Activated naive CD4-positive, alpha-beta T cell treated with anti-CD3 and anti-CD28 coated beads, Interleukin-2, amount 50 U/mL, for 24 hours (primary cell): ENCODE results near the gene MCTP1.

Source experiments
- H3K27ac Mint-ChIP-seq: one replicate; pipeline ENCODE4 v1.8.0; 2021; ENCODE audit warnings: mild to moderate bottlenecking, mixed read lengths
- H3K27me3 Mint-ChIP-seq: one replicate; pipeline ENCODE4 v1.8.0; 2021; ENCODE audit warnings: mixed read lengths
- H3K36me3 Mint-ChIP-seq: one replicate; pipeline ENCODE4 v1.8.0; 2021; ENCODE audit warnings: mixed read lengths
- H3K4me1 Mint-ChIP-seq: one replicate; pipeline ENCODE4 v1.8.0; 2021; ENCODE audit warnings: mixed read lengths
- H3K4me3 Mint-ChIP-seq: one replicate; pipeline ENCODE4 v1.8.0; 2021; ENCODE audit warnings: mild to moderate bottlenecking, mixed read lengths
- H3K9me3 Mint-ChIP-seq: one replicate; pipeline ENCODE4 v1.8.0; 2021; ENCODE audit warnings: mixed read lengths

Gene MCTP1

GRCh38 chr5:94910721-94911120, 374.2 kb downstream of the MCTP1 start:
- Mint-ChIP-seq H3K4me1 (no peaks in the 10 kb centered on the region), H3K27me3 (peaks cover 1% of the 10 kb centered on the region), H3K9me3 (no peaks in the 10 kb centered on the region), H3K4me3 (no peak overlapping the region), H3K36me3 (no peaks in the 10 kb centered on the region), H3K27ac (no peak overlapping the region)

GRCh38 chr5:94908889-94909480, 375.9 kb downstream of the MCTP1 start:
- H3K36me3 Mint-ChIP-seq: no peaks in the 10 kb centered on the region
- no peaks in the 10 kb centered on the region for H3K4me1 Mint-ChIP-seq
- H3K27me3 Mint-ChIP-seq: peaks cover 1% of the 10 kb centered on the region
- H3K9me3 Mint-ChIP-seq: no peaks in the 10 kb centered on the region
- H3K27ac Mint-ChIP-seq: no peak overlapping the region
- no peak overlapping the region for H3K4me3 Mint-ChIP-seq

DNA sequence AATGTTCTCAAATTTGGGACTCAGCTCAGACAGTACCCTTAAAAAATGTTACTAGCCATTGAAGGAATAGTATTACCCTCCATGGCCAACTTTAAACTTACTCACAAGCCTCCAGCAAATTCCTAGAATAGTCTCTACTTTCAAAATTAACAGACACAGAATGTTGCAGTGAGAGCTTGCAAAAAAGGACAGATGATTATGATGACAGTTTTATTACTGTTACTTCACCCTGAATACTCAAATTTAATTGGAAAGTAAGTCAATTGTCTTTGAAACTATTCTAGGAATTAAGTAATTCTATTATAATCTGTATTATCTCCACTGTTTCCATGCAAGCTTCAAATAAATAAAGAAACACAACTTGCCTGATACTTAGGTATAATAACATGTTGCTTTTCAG, 378.1 kb downstream of the MCTP1 start:
- no peaks in the 10 kb centered on the region for H3K4me1 Mint-ChIP-seq
- H3K36me3 Mint-ChIP-seq: no peaks in the 10 kb centered on the region
- H3K27me3 Mint-ChIP-seq: peaks cover 1% of the 10 kb centered on the region
- H3K4me3 Mint-ChIP-seq: no peak overlapping the region
- H3K9me3 Mint-ChIP-seq: no peaks in the 10 kb centered on the region
- H3K27ac Mint-ChIP-seq: no peak overlapping the region

GRCh38 chr5:94903726-94904125, 381.2 kb downstream of the MCTP1 start:
- Mint-ChIP-seq H3K36me3 (no peaks in the 10 kb centered on the region), H3K4me3 (no peak overlapping the region), H3K27ac (no peak overlapping the region), H3K4me1 (no peaks in the 10 kb centered on the region), H3K27me3 (no peaks in the 10 kb centered on the region), H3K9me3 (no peaks in the 10 kb centered on the region)

DNA sequence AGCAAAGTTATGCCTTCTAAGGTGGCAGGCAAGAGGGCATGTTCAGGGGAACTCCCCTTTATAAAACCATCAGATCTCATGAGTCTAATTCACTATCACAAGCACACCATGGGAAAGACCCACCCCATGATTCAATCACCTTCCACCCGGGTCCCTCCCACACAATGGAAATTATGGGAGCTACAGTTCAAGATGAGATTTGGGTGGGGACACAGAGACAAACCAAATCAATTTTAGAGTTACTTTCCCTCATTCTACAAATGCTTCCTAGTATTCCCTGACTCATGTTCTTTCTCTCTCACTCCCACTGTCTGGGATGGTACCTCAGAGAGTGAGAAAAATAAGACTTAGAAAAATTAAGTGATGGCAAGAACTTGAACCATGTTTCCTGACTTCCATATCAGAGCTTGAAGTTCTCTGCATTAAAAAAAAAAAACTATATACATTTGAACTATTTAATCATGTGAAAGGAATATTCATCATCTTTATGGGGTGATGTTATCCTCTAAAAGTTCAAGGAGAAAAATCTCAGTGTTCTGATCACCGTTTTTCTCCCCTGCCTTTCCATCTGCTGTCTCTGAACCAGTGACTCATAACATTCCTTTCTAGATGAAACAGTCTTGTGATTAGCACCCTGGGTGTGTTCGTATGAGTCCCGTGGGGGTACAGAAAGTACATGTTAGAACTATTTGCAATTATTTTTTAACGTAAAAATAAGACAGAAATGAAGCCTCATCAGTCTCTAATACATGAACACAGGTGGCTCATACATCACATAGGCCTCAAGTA, 383.5 kb downstream of the MCTP1 start:
- H3K27ac Mint-ChIP-seq: no peak overlapping the region
- no peaks in the 10 kb centered on the region for H3K36me3 Mint-ChIP-seq
- no peak overlapping the region for H3K4me3 Mint-ChIP-seq
- H3K4me1 Mint-ChIP-seq: no peaks in the 10 kb centered on the region
- no peaks in the 10 kb centered on the region for H3K9me3 Mint-ChIP-seq
- H3K27me3 Mint-ChIP-seq: no peaks in the 10 kb centered on the region

- Mint-ChIP-seq H3K36me3 (no peaks in the 10 kb centered on the region), H3K4me1 (no peaks in the 10 kb centered on the region), H3K27ac (no peak overlapping the region), H3K9me3 (no peaks in the 10 kb centered on the region), H3K27me3 (no peaks in the 10 kb centered on the region), H3K4me3 (no peak overlapping the region)
These were observed 384.8 kb downstream of the MCTP1 start for GRCh38 chr5:94900006-94900505.

DNA sequence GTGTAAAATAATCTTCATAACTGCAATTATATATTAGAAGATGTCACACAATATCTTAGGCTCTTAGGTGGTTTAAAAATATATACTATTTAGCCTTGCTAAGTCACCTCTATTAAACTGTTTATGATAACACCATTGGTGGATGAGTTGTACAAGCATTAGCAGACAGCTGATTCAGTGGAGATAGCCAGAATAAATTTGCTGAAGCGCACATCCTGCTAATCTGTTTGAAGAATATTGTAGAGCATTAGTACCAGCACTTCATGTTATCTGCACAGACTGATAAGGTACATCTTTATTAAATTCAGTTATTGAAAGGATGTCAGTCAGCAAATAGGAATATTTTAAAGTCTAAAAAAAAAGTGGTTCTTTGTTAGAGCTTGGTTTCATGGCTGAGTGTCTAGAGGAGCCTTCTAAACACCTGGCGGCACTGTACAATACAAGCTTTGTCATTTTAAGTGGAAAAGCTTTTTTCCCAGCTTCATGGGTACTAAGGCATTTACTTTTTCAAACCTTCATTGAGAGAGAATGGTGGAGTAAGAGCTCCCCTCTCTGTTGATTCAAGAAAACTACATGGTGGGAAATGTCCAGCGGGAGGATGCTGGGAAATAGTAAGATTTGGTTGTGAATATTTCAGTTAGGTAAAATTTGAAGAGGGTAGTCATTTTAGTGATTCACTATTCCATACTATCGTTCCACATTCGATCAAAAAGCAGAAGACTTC, 391.3 kb downstream of the MCTP1 start:
- H3K27ac Mint-ChIP-seq: no peak overlapping the region
- H3K27me3 Mint-ChIP-seq: no peaks in the 10 kb centered on the region
- H3K36me3 Mint-ChIP-seq: no peaks in the 10 kb centered on the region
- no peak overlapping the region for H3K4me3 Mint-ChIP-seq
- no peaks in the 10 kb centered on the region for H3K9me3 Mint-ChIP-seq
- no peaks in the 10 kb centered on the region for H3K4me1 Mint-ChIP-seq

DNA sequence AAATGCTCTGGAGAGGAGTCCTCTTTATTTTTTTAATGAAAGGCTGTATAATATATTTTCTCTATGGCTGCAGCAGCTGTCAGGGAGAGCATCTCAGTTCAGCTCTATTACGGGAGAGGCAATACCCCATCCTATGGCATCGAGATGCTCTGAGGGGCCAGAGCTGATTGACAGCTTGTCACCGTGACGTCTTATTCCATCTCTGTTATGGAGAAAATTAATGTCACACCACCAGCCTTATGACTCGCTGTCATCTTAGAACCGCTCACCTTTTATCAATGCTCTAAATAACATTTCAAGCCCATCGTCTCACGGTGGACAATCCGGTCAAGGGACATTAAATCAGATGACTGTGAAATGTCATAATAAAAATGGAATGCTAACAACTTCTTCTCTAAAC, 392.9 kb downstream of the MCTP1 start:
- no peaks in the 10 kb centered on the region for H3K27me3 Mint-ChIP-seq
- no peak overlapping the region for H3K4me3 Mint-ChIP-seq
- H3K9me3 Mint-ChIP-seq: no peaks in the 10 kb centered on the region
- H3K36me3 Mint-ChIP-seq: no peaks in the 10 kb centered on the region
- H3K4me1 Mint-ChIP-seq: no peaks in the 10 kb centered on the region
- H3K27ac Mint-ChIP-seq: no peak overlapping the region

DNA sequence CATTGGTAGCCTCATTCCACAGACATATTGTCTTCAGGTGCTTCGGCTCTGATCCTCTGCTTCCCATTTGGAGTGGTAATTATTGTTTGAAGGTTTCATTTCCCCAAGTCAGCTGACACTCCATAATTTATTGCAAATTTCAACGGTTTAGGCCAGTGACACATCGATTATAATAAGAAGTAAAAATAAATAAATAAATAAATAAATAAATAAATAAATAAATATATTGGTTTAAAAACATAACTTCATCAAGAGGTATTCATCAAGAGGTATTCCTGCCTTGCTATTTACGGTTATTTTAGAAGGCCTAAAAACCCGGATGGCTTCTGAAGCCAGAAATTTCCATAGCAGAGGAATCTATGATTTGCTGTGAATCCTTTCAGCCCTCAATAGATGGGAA, 393.3 kb downstream of the MCTP1 start:
- Mint-ChIP-seq H3K36me3 (no peaks in the 10 kb centered on the region), H3K27me3 (no peaks in the 10 kb centered on the region), H3K9me3 (no peaks in the 10 kb centered on the region), H3K4me1 (no peaks in the 10 kb centered on the region), H3K4me3 (no peak overlapping the region), H3K27ac (no peak overlapping the region)

DNA sequence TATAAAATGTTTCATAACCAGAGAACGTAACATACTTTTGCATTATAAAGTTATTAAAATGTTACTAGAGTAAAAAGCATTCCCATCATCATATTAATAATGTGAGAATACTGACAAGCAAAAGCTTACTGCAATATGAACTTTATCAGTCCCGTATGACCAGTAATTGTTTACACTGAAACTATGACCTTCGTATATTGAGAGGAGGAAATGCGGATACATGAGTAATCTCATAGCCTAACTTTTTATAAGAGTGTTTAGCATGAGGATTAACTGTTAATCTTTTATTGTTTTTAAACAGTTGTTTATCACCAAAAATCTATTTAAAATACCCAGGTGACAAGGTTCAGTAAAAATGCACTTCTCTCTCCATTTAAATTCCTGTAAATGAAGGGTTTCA, 394.0 kb downstream of the MCTP1 start:
- Mint-ChIP-seq H3K4me1 (no peaks in the 10 kb centered on the region), H3K9me3 (no peaks in the 10 kb centered on the region), H3K27me3 (no peaks in the 10 kb centered on the region), H3K4me3 (no peak overlapping the region), H3K27ac (no peak overlapping the region), H3K36me3 (no peaks in the 10 kb centered on the region)

DNA sequence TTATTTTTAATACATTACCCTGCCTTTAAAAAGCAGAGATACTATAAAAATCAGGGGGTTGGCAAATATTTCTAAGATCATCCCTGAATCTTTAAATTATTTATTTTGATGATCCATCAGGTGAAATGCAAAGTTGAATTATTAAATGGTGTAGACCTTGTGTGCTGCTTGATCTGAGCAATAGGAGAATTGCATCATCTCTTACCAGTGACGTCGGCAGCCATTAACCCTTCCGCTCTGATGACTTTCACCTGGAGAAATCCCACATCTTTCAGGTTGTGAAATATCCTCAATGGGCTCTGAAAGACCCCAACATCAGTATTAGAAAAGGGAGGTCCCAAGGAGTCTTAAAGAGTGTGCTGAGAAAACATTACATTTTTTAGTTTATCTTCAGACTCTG, 396.2 kb downstream of the MCTP1 start:
- H3K4me3 Mint-ChIP-seq: no peak overlapping the region
- no peaks in the 10 kb centered on the region for H3K27me3 Mint-ChIP-seq
- H3K4me1 Mint-ChIP-seq: no peaks in the 10 kb centered on the region
- H3K36me3 Mint-ChIP-seq: no peaks in the 10 kb centered on the region
- no peak overlapping the region for H3K27ac Mint-ChIP-seq
- H3K9me3 Mint-ChIP-seq: no peaks in the 10 kb centered on the region

DNA sequence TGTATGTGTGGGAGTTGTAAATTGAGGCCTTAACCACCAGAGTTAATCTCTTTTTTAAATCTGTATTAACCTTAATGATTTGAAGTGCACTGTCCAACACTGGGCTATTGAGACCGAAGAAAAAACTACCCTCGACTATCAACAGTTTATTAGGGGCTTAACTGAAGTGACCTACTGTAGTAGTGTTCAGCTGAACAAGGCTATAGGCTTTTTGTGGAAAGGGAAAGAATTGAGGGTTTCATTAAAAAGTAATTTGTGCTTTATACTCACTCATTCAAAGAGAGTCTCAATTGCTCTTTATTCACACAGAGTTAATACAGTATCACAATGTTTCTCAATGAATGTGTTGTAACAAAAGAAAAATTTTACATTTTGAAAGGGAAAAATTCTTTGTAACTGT, 399.0 kb downstream of the MCTP1 start:
- Mint-ChIP-seq H3K27me3 (no peaks in the 10 kb centered on the region), H3K27ac (no peak overlapping the region), H3K9me3 (no peaks in the 10 kb centered on the region), H3K4me1 (no peaks in the 10 kb centered on the region), H3K36me3 (no peaks in the 10 kb centered on the region), H3K4me3 (no peak overlapping the region)

- Mint-ChIP-seq H3K27me3 (no peaks in the 10 kb centered on the region), H3K4me1 (no peaks in the 10 kb centered on the region), H3K4me3 (no peak overlapping the region), H3K27ac (no peak overlapping the region), H3K9me3 (no peaks in the 10 kb centered on the region), H3K36me3 (no peaks in the 10 kb centered on the region)
These were observed 400.6 kb downstream of the MCTP1 start for GRCh38 chr5:94884311-94884710.

DNA sequence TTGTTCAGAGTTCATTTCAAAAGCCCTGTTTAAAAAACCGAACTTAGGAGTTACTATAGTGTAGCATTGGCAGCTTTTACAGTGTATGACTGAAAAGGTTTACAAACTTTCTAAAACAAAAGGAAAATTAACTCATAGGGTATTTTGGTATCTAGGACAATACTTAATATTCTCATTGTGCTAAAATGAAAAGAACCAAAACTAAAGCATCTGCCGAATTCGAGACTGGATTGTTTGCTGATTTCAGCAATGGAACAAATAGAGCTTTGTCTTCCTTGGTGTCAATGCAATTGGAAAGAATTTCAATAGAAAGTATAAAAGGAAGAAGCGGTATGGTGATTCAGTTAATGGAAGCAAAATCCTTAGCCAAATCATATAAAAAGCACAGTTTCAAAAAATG, 412.4 kb downstream of the MCTP1 start:
- H3K9me3 Mint-ChIP-seq: no peaks in the 10 kb centered on the region
- H3K4me3 Mint-ChIP-seq: no peak overlapping the region
- peaks cover 5% of the 10 kb centered on the region for H3K27me3 Mint-ChIP-seq
- no peak overlapping the region for H3K27ac Mint-ChIP-seq
- no peaks in the 10 kb centered on the region for H3K36me3 Mint-ChIP-seq
- no peaks in the 10 kb centered on the region for H3K4me1 Mint-ChIP-seq

GRCh38 chr5:94870511-94871183, 414.2 kb downstream of the MCTP1 start:
- no peaks in the 10 kb centered on the region for H3K36me3 Mint-ChIP-seq
- H3K27ac Mint-ChIP-seq: no peak overlapping the region
- no peaks in the 10 kb centered on the region for H3K9me3 Mint-ChIP-seq
- no peak overlapping the region for H3K4me3 Mint-ChIP-seq
- no peaks in the 10 kb centered on the region for H3K4me1 Mint-ChIP-seq
- peaks cover 5% of the 10 kb centered on the region for H3K27me3 Mint-ChIP-seq

- Mint-ChIP-seq H3K4me3 (no peak overlapping the region), H3K27ac (no peak overlapping the region), H3K4me1 (no peaks in the 10 kb centered on the region), H3K36me3 (no peaks in the 10 kb centered on the region), H3K9me3 (no peaks in the 10 kb centered on the region), H3K27me3 (peaks cover 5% of the 10 kb centered on the region)
These were observed 415.0 kb downstream of the MCTP1 start for GRCh38 chr5:94869921-94870320.
